Duodenal mucosa (tissue), 2 donors: ENCODE measurements around the gene TRPV3.

Experiments
- H3K27ac ChIP-seq: one replicate; pipeline ENCODE4 v1.7.0; 2013; ENCODE audit warnings: low read depth, low read length
- H3K27me3 ChIP-seq, 2 donors: one replicate each; pipeline ENCODE4 v1.7.0; 2013; ENCODE audit warnings: low read length in 2 of 2, control low read depth in 1 of 2; ENCODE audit not compliant: insufficient read depth in 2 of 2, control insufficient read depth in 1 of 2
- H3K36me3 ChIP-seq, 2 donors: one replicate each; pipeline ENCODE4 v1.7.0; 2013; ENCODE audit warnings: low read length in 2 of 2, control low read depth in 1 of 2; ENCODE audit not compliant: insufficient read depth in 2 of 2, control insufficient read depth in 1 of 2
- H3K4me1 ChIP-seq, 2 donors: one replicate each; pipeline ENCODE4 v1.7.0; 2013; ENCODE audit warnings: low read length in 2 of 2, control low read depth in 1 of 2; ENCODE audit not compliant: insufficient read depth in 2 of 2, control insufficient read depth in 1 of 2
- H3K4me3 ChIP-seq, 2 donors: one replicate each; pipeline ENCODE4 v1.7.0; 2013; ENCODE audit warnings: low read length in 2 of 2, low read depth in 1 of 2
- H3K9ac ChIP-seq, 2 donors: one replicate each; pipeline ENCODE4 v1.7.0; 2013; ENCODE audit warnings: low read length in 2 of 2, low read depth in 1 of 2
- H3K9me3 ChIP-seq, 2 donors: one replicate each; pipeline ENCODE4 v1.7.0; 2013; ENCODE audit warnings: low read length in 2 of 2, control low read depth in 1 of 2; ENCODE audit not compliant: control insufficient read depth in 1 of 2

The TRPV3 gene

DNA sequence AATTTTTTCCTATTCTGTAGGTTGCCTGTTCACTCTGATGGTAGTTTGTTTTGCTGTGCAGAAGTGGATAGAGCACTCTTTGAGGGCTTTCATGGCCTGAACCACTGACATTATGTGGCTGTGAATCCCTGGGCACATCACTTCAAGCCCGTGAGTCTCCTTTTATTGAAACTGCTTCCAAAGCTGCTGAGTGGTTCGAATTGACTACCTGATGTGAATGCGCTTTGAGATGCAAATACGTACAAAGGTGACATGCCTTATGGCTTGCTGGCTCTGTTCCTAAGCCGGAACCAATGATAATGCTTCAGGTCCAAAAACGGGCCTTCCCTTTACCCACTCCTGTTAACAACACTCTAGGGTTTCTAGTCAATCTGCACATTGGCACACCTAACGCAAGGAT is 47.5 kb downstream of the TRPV3 start:
- no peak overlapping the region for H3K9ac ChIP-seq
- no peaks in the 10 kb centered on the region for H3K36me3 ChIP-seq
- peaks cover 0 to 6% of the 10 kb centered on the region in 2 donors for H3K4me1 ChIP-seq
- no peak overlapping the region for H3K4me3 ChIP-seq
- no peaks in the 10 kb centered on the region for H3K27me3 ChIP-seq
- no peaks in the 10 kb centered on the region for H3K9me3 ChIP-seq
- H3K27ac ChIP-seq: no peak overlapping the region

DNA sequence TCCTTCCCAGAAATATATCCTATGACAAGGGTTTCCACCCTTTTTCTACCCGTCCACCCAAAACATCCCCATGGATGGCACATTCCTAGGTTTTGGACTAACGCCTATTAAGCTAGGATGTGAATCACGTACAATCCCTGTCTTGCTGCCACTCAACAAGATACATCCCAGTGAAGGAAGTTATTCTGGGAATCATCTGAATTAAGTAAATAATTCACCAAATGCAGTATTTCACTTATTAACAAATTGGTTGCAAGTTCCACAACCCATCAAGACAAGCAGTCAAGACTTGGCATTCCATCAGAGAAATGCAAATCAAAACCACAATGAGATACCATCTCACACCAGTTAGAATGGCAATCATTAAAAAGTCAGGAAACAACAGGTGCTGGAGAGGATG is 49.7 kb downstream of the TRPV3 start:
- no peaks in the 10 kb centered on the region for H3K9me3 ChIP-seq
- no peaks in the 10 kb centered on the region for H3K27me3 ChIP-seq
- H3K27ac ChIP-seq: no peak overlapping the region
- H3K36me3 ChIP-seq: no peaks in the 10 kb centered on the region
- no peaks in the 10 kb centered on the region for H3K4me1 ChIP-seq
- no peak overlapping the region for H3K4me3 ChIP-seq
- H3K9ac ChIP-seq: no peak overlapping the region

DNA sequence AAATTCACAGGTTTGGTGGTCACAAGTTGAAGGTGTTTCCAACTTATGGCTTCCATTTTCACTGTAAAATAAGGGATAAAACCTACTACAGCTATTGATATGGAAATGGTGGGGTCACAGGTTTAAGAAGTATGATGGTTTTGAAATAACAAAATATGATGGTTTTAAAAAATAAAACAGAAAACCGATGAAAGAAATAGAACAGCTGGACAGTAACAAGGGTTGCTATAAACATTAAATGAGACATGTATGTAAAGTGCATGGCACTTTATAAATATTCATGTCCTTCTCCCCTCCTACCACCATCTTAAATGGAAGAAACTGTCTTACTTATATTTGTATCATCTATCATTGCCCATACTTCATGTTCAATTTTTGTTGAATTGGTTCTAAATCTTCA is 50.5 kb downstream of the TRPV3 start:
- no peaks in the 10 kb centered on the region for H3K4me1 ChIP-seq
- no peak overlapping the region for H3K27ac ChIP-seq
- no peaks in the 10 kb centered on the region for H3K36me3 ChIP-seq
- H3K9ac ChIP-seq: no peak overlapping the region
- no peaks in the 10 kb centered on the region for H3K27me3 ChIP-seq
- H3K9me3 ChIP-seq: no peaks in the 10 kb centered on the region
- no peak overlapping the region for H3K4me3 ChIP-seq

DNA sequence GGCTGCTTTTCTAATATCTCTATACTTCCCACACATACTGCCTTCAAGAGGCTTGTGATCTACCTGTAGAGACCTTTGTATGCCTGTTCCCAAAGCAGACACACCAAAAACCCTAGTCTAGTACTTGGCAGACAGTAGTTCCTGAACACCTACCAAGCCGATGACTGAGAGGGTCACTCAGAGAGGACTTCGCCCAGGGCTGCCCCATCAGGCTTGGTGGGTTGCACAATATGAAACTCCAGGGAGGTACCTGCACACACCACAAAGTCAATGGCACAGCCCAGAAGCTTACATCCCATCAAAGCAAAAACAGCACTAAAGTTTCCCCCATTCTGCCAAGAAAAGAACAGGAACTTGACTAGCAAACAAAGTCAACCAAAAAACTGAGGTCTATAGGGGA is 51.6 kb downstream of the TRPV3 start:
- H3K27ac ChIP-seq: no peak overlapping the region
- no peak overlapping the region for H3K9ac ChIP-seq
- no peaks in the 10 kb centered on the region for H3K9me3 ChIP-seq
- no peaks in the 10 kb centered on the region for H3K27me3 ChIP-seq
- H3K4me3 ChIP-seq: no peak overlapping the region
- no peaks in the 10 kb centered on the region for H3K36me3 ChIP-seq
- H3K4me1 ChIP-seq: no peaks in the 10 kb centered on the region

GRCh38 chr17:3505008-3505407 is 52.6 kb downstream of the TRPV3 start:
- Histone ChIP-seq H3K36me3 (no peaks in the 10 kb centered on the region), H3K4me1 (no peaks in the 10 kb centered on the region), H3K4me3 (no peak overlapping the region), H3K27ac (no peak overlapping the region), H3K9me3 (no peaks in the 10 kb centered on the region), H3K9ac (no peak overlapping the region), H3K27me3 (no peaks in the 10 kb centered on the region)

GRCh38 chr17:3503285-3503684 is 54.3 kb downstream of the TRPV3 start:
- Histone ChIP-seq H3K27ac (no peak overlapping the region), H3K9ac (no peak overlapping the region), H3K4me3 (no peak overlapping the region), H3K9me3 (no peaks in the 10 kb centered on the region), H3K36me3 (no peaks in the 10 kb centered on the region), H3K27me3 (no peaks in the 10 kb centered on the region), H3K4me1 (no peaks in the 10 kb centered on the region)

DNA sequence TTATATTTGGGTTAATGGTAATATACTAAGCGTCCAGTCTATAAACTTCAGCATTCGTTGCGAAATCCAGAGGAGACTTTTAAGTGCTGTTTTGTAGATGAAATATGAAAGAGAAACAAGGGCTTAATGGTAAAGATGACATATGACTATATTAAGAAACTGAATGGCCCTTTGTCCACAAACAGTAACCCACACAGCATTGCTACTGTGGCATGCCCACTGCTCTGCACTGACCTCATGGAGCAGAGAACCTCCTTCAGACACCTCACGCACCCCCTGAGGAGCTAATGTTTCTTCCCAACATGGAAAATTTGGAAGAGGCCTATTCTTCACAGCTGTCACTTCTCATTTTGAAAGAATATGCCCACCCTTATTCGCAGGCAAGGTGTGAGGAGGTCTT is 55.1 kb downstream of the TRPV3 start:
- Histone ChIP-seq H3K4me1 (no peaks in the 10 kb centered on the region), H3K9ac (no peak overlapping the region), H3K27me3 (no peaks in the 10 kb centered on the region), H3K36me3 (no peaks in the 10 kb centered on the region), H3K4me3 (no peak overlapping the region), H3K27ac (no peak overlapping the region), H3K9me3 (no peaks in the 10 kb centered on the region)

- no peak overlapping the region for H3K9ac ChIP-seq
- no peaks in the 10 kb centered on the region for H3K4me1 ChIP-seq
- no peaks in the 10 kb centered on the region for H3K9me3 ChIP-seq
- no peaks in the 10 kb centered on the region for H3K27me3 ChIP-seq
- H3K36me3 ChIP-seq: no peaks in the 10 kb centered on the region
- no peak overlapping the region for H3K27ac ChIP-seq
- H3K4me3 ChIP-seq: no peak overlapping the region
Measured at GRCh38 chr17:3501344-3501743, 56.3 kb downstream of the TRPV3 start.

DNA sequence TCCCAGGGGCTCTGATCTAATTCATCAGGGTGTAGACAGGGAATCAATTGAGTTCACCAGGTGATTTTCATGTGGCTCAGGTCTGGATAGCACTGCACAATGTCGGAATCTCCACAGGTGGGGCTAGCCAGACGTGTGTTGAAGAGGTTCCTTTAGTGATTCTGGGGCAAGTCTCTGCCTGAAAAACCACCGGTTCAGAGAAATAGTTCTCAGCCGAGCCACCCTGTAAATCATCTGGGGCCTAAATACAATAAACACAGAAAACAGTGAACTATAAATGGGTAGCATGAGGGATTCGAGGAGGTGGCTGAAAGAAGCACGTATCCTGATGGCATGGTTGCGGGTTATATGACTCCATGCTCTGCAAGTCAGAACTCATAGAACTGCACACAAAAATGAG is 60.5 kb downstream of the TRPV3 start:
- Histone ChIP-seq H3K27me3 (no peaks in the 10 kb centered on the region), H3K27ac (no peak overlapping the region), H3K36me3 (peaks cover 0 to 4% of the 10 kb centered on the region in 2 donors), H3K4me1 (no peaks in the 10 kb centered on the region), H3K4me3 (no peak overlapping the region), H3K9ac (no peak overlapping the region), H3K9me3 (no peaks in the 10 kb centered on the region)

DNA sequence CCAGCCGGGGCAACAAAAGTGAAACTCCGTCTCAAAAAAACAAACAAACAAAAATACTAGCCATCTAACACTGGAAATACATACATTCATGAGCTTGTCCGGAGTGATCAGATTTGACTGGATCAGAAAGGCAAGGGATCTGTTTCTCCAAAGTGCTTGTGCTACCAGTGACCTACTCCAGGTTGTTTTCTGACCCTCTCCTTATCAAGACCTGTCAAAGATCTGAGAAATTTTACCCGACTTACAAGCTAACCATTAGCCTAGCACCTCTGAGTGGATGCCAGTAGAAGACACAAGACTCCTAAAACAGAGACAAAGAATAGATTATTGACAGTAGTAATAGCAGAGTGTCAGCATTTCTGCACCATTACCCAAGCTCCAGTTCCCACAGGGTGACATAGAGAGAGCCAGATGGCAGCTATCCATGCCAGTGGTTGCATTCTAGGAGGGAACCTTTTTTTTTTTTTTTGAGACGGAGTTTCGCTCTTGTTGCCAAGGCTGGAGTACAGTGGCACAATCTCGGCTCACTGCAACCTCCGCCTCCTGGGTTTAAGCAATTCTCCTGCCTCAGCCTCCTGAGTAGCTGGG is 72.0 kb downstream of the TRPV3 start:
- Histone ChIP-seq H3K9ac (no peak overlapping the region), H3K27me3 (no peaks in the 10 kb centered on the region), H3K27ac (no peak overlapping the region), H3K36me3 (peaks cover 0 to 3% of the 10 kb centered on the region in 2 donors), H3K4me3 (no peak overlapping the region), H3K9me3 (no peaks in the 10 kb centered on the region), H3K4me1 (no peaks in the 10 kb centered on the region)

DNA sequence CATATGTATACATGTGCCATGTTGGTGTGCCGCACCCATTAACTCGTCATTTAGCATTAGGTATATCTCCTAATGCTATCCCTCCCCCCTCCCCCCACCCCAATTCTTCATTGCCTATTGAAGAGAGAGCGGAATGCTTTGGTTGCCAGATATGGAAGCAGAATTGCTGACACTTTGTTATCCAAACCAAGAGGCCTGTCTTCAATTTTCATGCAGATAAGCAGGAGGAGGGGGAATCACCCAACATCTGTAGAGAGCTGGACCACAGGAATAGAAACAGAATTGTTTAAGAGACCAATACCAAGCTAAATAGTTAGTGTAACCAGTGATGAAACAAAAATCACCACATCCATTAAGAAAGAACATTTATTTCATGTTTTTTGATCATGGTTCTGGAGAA is 74.8 kb downstream of the TRPV3 start:
- H3K4me1 ChIP-seq: peaks cover 0 to 10% of the 10 kb centered on the region in 2 donors
- no peak overlapping the region for H3K4me3 ChIP-seq
- H3K27me3 ChIP-seq: no peaks in the 10 kb centered on the region
- H3K9me3 ChIP-seq: no peaks in the 10 kb centered on the region
- H3K36me3 ChIP-seq: no peaks in the 10 kb centered on the region
- H3K9ac ChIP-seq: no peak overlapping the region
- H3K27ac ChIP-seq: no peak overlapping the region
